ENCODE results near the gene FURIN. TPM values are rescaled to one million over a fixed set of nuclear protein-coding genes. Genes with fewer than 3 reads are reported as not detected.
A peak's percentile ranks its signal among the peaks of the same experiment; 100 is the strongest.

Gene FURIN
- total RNA-seq, 1 experiment from 2014 or later, result 35.1 TPM

- no peak overlapping the region for H2BK5ac ChIP-seq (ENCODE audit: insufficient read length, low read length)
- H2BK20ac ChIP-seq (ENCODE audit: low read depth, low read length, poor library complexity, severe bottlenecking), result no peak overlapping the region
- no peaks in the 10 kb centered on the region for H3K79me1 ChIP-seq (ENCODE audit: insufficient read depth, low read depth, low read length, poor library complexity, severe bottlenecking)
- no peak overlapping the region for H2AFZ ChIP-seq (ENCODE audit: low read length)
- WGBS (ENCODE audit: extremely low coverage, insufficient read length, low lambda C conversion rate), result no CpG with 5 or more reads among the region's 16 CpGs
- no peak overlapping the region for H3K9ac ChIP-seq (ENCODE audit: extremely low read depth, insufficient read length, low read length)
- no peaks in the 10 kb centered on the region for H4K20me1 ChIP-seq (ENCODE audit: control insufficient read depth, insufficient read depth, insufficient read length)
- H3K56ac ChIP-seq (ENCODE audit: insufficient read length, low read depth, low read length), result no peak overlapping the region
- H4K8ac ChIP-seq (replicated peaks; ENCODE audit: insufficient read length, low read depth, low read length), result no peak overlapping the region
- H2AK5ac ChIP-seq (ENCODE audit: insufficient read length, low read length), result no peak overlapping the region
- Mint-ChIP-seq H3K4me3 (no peak overlapping the region), H3K27me3 (ENCODE audit: low read depth) (no peaks in the 10 kb centered on the region), H3K9me3 (peaks cover 0 to 2% of the 10 kb centered on the region in 2 experiments; a peak in 2 of 5 replicates), H3K27ac (peak overlapping the region in 2 of 3 experiments; percentile 30 to 38; a peak in 3 of 7 replicates), H3K36me3 (ENCODE audit: insufficient read depth in 1 of 3, low read depth in 3 of 3) (no peaks in the 10 kb centered on the region; a peak in 1 of 7 replicates), H3K4me1 (peaks cover 33 to 38% of the 10 kb centered on the region in 2 experiments)
- no peak overlapping the region for H4K91ac ChIP-seq (ENCODE audit: insufficient read length, low read depth, low read length)
- no peak overlapping the region for H3K27ac ChIP-seq (ENCODE audit: insufficient read length, low read depth, low read length)
- no peak overlapping the region for H2BK120ac ChIP-seq (ENCODE audit: low read depth, low read length, poor library complexity, severe bottlenecking)
- H3K18ac ChIP-seq (ENCODE audit: insufficient read length, low read depth, low read length), result no peak overlapping the region
- H3K4me1 ChIP-seq (ENCODE audit: insufficient read depth, low read length), result peaks cover 3% of the 10 kb centered on the region; the same call in 1 of the 2 replicates
- H3K27me3 ChIP-seq (ENCODE audit: insufficient read depth, low read length), result no peaks in the 10 kb centered on the region
- no peaks in the 10 kb centered on the region for H3K79me2 ChIP-seq (ENCODE audit: insufficient read depth, low read length)
- no peak overlapping the region for H4K5ac ChIP-seq (ENCODE audit: insufficient read length, low read depth, low read length)
- TF ChIP-seq CTCF (conservative IDR thresholded peaks at IDR 0.05), result no peak
- DNase-seq, result peak; percentile 14
- H3T11ph ChIP-seq (ENCODE audit: low read length), result no peak overlapping the region
- H3K23me2 ChIP-seq (ENCODE audit: insufficient read length, low read depth, low read length, poor library complexity, severe bottlenecking), result peaks cover 4% of the 10 kb centered on the region
- H2BK12ac ChIP-seq (ENCODE audit: insufficient read length, low read depth, low read length), result no peak overlapping the region
- no peak overlapping the region for H3K4me2 ChIP-seq (ENCODE audit: insufficient read depth, insufficient read length, low read length)
- H3K4ac ChIP-seq (ENCODE audit: low read depth, low read length), result no peak overlapping the region
- H3K23ac ChIP-seq (ENCODE audit: insufficient read length, low read depth, low read length), result no peak overlapping the region
- no peak overlapping the region for H2BK15ac ChIP-seq (ENCODE audit: low read depth, low read length)
- no peak overlapping the region for H3K14ac ChIP-seq (ENCODE audit: insufficient read depth, low read length)
- H3K9me3 ChIP-seq (ENCODE audit: control insufficient read depth, low read depth, low read length), result no peaks in the 10 kb centered on the region
These were observed 2.1 kb upstream of the FURIN start for GRCh38 chr15:90866161-90866715.
